Measurements from ENCODE around the gene CCDC172.

CCDC172 gene

GRCh38 chr10:116307455-116307854 lies 16.8 kb upstream of the CCDC172 start:
- DNase-seq (ENCODE audit: low read depth): no peak
- no peak overlapping the region for H3K4me3 ChIP-seq (replicated peaks; ENCODE audit: low read depth, low read length)
- TF ChIP-seq CTCF (IDR thresholded peaks at IDR 0.05; ENCODE audit: low read length, missing control alignments): no peak

GRCh38 chr10:116311016-116311415 lies 13.2 kb upstream of the CCDC172 start:
- no peak for DNase-seq (ENCODE audit: low read depth)
- no peak for TF ChIP-seq CTCF (IDR thresholded peaks at IDR 0.05; ENCODE audit: low read length, missing control alignments)
- H3K4me3 ChIP-seq (replicated peaks; ENCODE audit: low read depth, low read length): no peak overlapping the region

GRCh38 chr10:116311706-116312490 lies 12.3 kb upstream of the CCDC172 start:
- TF ChIP-seq CTCF (IDR thresholded peaks at IDR 0.05; ENCODE audit: low read length, missing control alignments): no peak
- DNase-seq (ENCODE audit: low read depth): no peak
- no peak overlapping the region for H3K4me3 ChIP-seq (replicated peaks; ENCODE audit: low read depth, low read length)

GRCh38 chr10:116312548-116312947 lies 11.7 kb upstream of the CCDC172 start:
- H3K4me3 ChIP-seq (replicated peaks; ENCODE audit: low read depth, low read length): no peak overlapping the region
- TF ChIP-seq CTCF (IDR thresholded peaks at IDR 0.05; ENCODE audit: low read length, missing control alignments): no peak
- no peak for DNase-seq (ENCODE audit: low read depth)

- H3K4me3 ChIP-seq (replicated peaks; ENCODE audit: low read depth, low read length): no peak overlapping the region
- no peak for DNase-seq (ENCODE audit: low read depth)
- no peak for TF ChIP-seq CTCF (IDR thresholded peaks at IDR 0.05; ENCODE audit: low read length, missing control alignments)
These were observed 7.7 kb upstream of the CCDC172 start for GRCh38 chr10:116316503-116316902.

GRCh38 chr10:116324951-116325635 lies 845 bp downstream of the CCDC172 start:
- no peak overlapping the region for H3K4me3 ChIP-seq (replicated peaks; ENCODE audit: low read depth, low read length)
- no peak for DNase-seq (ENCODE audit: low read depth)
- TF ChIP-seq CTCF (IDR thresholded peaks at IDR 0.05; ENCODE audit: low read length, missing control alignments): no peak

Data from fibroblast of pulmonary artery (primary cell).